Neural crest cell (in vitro differentiated cells): Measurements from ENCODE around the gene PPP1R7. TPM values are rescaled to one million over a fixed set of nuclear protein-coding genes. Genes with fewer than 3 reads are reported as not detected.

Source experiments
- DNase-seq: peaks from one replicate; pipeline ENCODE4 v3.0.0; 2021; ENCODE audit warnings: low read depth, mixed read lengths, low spot score
- H3K27ac Mint-ChIP-seq: one replicate; pipeline ENCODE4 v1.8.0; 2021; ENCODE audit warnings: mild to moderate bottlenecking, mixed read lengths; ENCODE audit not compliant: unreplicated experiment
- H3K27me3 Mint-ChIP-seq: 2 replicates; pipeline ENCODE4 v1.8.0; 2021; ENCODE audit warnings: low read depth, mild to moderate bottlenecking, mixed read lengths
- H3K36me3 Mint-ChIP-seq: 2 replicates; pipeline ENCODE4 v1.8.0; 2021; ENCODE audit warnings: low read depth, mild to moderate bottlenecking, mixed read lengths
- H3K4me1 Mint-ChIP-seq: 2 replicates; pipeline ENCODE4 v1.8.0; 2021; ENCODE audit warnings: mixed read lengths
- H3K4me3 Mint-ChIP-seq: one replicate; pipeline ENCODE4 v1.8.0; 2021; ENCODE audit warnings: mild to moderate bottlenecking, mixed read lengths
- H3K9me3 Mint-ChIP-seq: 2 replicates; pipeline ENCODE4 v1.8.0; 2021; ENCODE audit warnings: mixed read lengths
- total RNA-seq: library from RNA; stranded (reverse); gene quantifications from 2 replicates; pipeline ENCODE4 v1.2.1, GENCODE V29; 2021
- TF ChIP-seq, protein P1 (sequence below): fragments of 200-600 bp; sonication (generic); conservative IDR thresholded peaks from 2 replicates; pipeline ENCODE4 v1.5.0; 2021; ENCODE audit warnings: antibody characterized with exemption, mild to moderate bottlenecking

The PPP1R7 gene
- total RNA-seq, 1 donor from 2014 or later = 53.2 TPM

DNA sequence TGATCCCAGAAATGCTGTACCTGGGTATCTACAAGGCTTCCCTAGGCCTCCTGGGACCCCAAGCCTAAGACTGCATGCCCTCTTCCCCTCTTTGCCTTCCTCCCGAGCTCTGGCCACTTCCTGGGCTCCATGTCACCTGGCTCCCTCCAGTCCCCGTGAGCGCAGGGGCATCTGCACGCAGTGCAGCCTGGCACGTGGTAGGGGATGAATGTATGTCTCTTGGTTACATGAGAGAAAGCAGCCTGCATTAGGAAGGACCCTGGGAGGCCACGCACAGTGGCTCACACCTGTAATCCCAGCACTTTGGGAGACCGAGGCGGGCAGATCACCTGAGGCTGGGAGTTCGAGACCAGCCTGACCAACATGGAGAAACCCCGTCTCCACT is 16.8 kb upstream of the PPP1R7 start:
- no peak overlapping the region for H3K27ac Mint-ChIP-seq
- H3K4me1 Mint-ChIP-seq = no peaks in the 10 kb centered on the region
- no peak overlapping the region for H3K4me3 Mint-ChIP-seq
- no peaks in the 10 kb centered on the region for H3K9me3 Mint-ChIP-seq
- peaks cover 6% of the 10 kb centered on the region for H3K36me3 Mint-ChIP-seq
- TF ChIP-seq, protein P1, sequence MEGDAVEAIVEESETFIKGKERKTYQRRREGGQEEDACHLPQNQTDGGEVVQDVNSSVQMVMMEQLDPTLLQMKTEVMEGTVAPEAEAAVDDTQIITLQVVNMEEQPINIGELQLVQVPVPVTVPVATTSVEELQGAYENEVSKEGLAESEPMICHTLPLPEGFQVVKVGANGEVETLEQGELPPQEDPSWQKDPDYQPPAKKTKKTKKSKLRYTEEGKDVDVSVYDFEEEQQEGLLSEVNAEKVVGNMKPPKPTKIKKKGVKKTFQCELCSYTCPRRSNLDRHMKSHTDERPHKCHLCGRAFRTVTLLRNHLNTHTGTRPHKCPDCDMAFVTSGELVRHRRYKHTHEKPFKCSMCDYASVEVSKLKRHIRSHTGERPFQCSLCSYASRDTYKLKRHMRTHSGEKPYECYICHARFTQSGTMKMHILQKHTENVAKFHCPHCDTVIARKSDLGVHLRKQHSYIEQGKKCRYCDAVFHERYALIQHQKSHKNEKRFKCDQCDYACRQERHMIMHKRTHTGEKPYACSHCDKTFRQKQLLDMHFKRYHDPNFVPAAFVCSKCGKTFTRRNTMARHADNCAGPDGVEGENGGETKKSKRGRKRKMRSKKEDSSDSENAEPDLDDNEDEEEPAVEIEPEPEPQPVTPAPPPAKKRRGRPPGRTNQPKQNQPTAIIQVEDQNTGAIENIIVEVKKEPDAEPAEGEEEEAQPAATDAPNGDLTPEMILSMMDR = no peak
- no peak for DNase-seq
- no peaks in the 10 kb centered on the region for H3K27me3 Mint-ChIP-seq

DNA sequence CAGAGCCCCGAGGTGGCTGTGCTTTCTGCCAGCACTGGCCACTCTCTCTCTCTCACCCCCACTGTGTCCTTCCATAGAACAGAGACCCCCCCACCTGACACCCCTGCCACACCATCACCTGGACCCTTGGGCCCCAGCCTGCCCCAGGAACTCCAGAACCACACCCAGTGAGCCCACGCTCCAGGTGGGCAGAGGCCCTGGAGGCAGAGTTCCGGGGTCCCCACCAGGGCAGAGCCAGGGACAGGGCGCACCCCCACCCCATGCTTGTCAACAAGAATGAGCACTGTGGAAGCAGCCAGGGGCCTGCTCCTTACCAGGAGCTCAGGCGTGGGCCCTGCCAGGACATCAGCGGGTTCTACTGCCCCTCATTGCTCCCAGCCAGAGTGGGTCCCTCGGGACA is 15.6 kb upstream of the PPP1R7 start:
- Mint-ChIP-seq H3K4me1 (no peaks in the 10 kb centered on the region), H3K27ac (no peak overlapping the region), H3K36me3 (peaks cover 6% of the 10 kb centered on the region), H3K27me3 (no peaks in the 10 kb centered on the region), H3K9me3 (no peaks in the 10 kb centered on the region), H3K4me3 (no peak overlapping the region)
- no peak for DNase-seq
- TF ChIP-seq, protein P1 = no peak

DNA sequence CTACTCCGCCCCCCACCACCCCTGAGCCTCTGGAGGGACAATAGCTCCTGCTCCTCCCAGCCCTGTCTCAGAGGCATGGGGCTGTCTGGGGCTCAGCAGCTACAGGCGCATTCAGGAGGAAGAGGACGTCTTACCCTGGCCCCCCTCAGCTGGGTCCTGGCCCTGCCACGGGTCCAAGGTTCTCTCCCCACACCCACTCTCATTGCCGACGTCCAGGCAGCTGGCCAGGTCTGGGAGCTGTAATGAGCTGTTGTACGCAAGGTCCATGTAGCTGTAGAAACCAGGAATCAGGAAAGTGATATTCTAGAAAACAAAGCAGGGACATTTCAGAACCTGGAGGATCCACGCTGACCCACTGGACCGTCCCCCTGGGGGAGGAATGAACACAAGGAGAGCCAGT is 14.5 kb upstream of the PPP1R7 start:
- Mint-ChIP-seq H3K9me3 (no peaks in the 10 kb centered on the region), H3K4me1 (no peaks in the 10 kb centered on the region), H3K27ac (no peak overlapping the region), H3K4me3 (no peak overlapping the region), H3K27me3 (no peaks in the 10 kb centered on the region), H3K36me3 (peaks cover 6% of the 10 kb centered on the region)
- TF ChIP-seq, protein P1 = no peak
- DNase-seq = no peak

DNA sequence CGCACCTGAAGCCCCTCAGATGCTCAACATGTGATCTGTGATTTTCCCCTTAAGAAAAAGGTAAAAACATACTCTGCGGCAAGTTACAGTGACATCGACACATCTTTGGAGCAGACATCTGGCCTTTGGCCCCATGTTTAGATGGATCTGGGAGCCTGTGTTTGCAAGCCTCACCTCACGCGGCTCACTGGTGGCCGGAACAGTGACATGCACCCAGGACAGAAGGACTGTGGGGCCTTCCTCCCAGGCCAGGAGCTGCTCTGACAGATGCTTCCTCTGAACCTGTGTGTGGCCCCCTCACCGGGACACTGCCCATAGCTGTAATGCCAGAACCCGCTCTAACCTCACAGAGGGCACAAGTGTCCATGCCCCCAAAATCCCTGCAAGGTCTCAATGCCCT is 14.1 kb upstream of the PPP1R7 start:
- TF ChIP-seq, protein P1 = no peak
- H3K36me3 Mint-ChIP-seq = peaks cover 6% of the 10 kb centered on the region
- H3K4me1 Mint-ChIP-seq = no peaks in the 10 kb centered on the region
- H3K9me3 Mint-ChIP-seq = no peaks in the 10 kb centered on the region
- no peaks in the 10 kb centered on the region for H3K27me3 Mint-ChIP-seq
- no peak overlapping the region for H3K27ac Mint-ChIP-seq
- H3K4me3 Mint-ChIP-seq = no peak overlapping the region
- no peak for DNase-seq

DNA sequence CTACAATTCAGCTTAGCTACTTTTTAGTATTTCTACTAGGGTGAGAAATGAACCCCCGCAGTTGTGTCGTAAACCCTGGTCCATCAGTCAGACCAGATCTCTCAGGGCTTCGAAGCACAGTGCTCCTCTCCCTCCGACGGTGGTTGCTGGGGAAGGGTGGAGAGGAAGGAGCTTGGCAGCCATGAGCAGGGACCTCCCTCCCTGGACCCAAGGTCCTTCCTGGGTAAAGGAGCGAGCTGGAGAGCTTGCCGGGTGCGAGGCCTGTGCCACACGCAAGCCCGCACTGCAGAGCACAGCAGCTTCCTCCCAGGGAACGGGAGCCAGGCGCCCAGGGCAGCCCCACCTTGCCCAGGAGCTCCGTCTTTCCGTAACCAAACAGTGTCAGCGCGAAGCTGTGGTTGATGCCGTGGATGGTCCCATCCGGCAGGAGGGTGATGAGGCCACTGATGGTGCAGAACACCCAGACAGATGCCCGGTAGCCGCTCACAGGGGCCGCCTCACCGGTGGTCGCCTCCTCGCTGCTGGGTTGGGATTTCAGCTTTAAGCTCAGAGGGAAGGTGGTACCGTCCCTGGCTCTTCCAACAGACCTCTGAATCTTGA is 13.5 kb upstream of the PPP1R7 start:
- no peak for DNase-seq
- Mint-ChIP-seq H3K27ac (no peak overlapping the region), H3K27me3 (no peaks in the 10 kb centered on the region), H3K4me1 (no peaks in the 10 kb centered on the region), H3K36me3 (peaks cover 6% of the 10 kb centered on the region), H3K9me3 (no peaks in the 10 kb centered on the region), H3K4me3 (no peak overlapping the region)
- TF ChIP-seq, protein P1 = no peak
